Fibroblast of the conjunctiva (primary cell): ENCODE data around the gene VPS13D.

Experiments used
- DNase-seq: peaks from one replicate; pipeline ENCODE4 v3.0.0-alpha.2; 2010; ENCODE audit warnings: low read depth

The VPS13D gene

DNA sequence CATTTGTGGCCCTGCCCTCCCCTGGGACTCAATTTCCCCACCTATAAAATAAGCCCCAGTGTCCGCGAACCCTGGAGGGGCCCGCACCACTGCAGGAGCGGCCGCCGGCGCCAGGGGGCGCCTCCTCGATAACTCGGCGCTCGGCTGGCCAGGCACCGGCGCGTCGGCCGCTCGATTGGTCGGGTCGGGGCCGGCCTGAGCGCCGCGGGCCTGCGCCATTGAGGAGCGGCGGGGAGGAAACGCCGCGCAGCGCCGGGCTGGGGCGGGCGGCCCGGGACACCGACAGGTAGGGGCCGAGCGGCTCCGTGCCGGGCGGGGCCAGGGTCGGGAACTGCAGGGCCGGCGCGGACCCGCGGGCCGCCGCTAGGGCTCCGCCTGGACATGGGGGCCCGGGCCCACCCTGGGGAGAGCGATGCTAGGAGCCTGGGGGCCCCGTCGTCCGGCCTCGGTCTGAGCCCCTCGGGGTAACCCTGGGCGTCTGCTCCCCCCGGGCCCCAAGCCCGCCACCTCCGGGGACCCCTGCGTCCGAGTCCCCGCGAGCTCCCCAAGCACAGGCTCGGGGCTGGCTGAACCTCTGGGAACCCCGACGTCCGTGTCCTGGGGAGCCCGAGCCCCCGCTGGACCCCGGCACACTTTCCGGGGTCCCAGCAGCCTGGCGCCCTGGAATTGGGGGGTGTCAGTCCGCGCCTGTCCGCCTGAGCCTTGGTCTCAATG is at the start of gene VPS13D:
Gene VPS13D, plus strand, starts transcription at position 196 of the 714 bp plus-strand sequence. CDS start 4,237 bp downstream, outside the sequence.
- peak; percentile 35 for DNase-seq

DNA sequence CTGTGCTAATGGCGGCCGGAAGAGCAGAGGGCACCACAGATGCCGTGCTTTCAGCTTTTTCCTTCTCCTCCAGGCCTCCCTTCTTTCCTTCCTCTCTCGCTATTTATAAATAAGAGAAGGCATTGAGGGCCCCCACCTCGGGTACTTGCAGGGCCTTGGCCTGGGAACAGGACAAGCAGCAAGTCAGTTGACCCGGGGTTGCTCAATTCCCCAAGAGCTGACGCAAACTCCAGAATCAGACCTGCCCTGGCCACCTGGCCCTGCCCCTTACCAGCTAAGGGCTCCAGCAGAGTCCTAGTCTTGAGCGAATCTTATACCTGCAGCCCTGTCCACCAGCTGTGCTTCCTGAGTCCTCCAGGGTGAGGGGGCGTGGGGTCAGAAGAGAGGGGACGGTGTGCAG is 49.5 kb upstream of the VPS13D start:
- DNase-seq, result no peak

- no peak for DNase-seq
Observed at GRCh38 chr1:12180903-12181302, 48.9 kb upstream of the VPS13D start.

GRCh38 chr1:12181568-12181967 is 48.3 kb upstream of the VPS13D start:
- DNase-seq, result no peak

- no peak for DNase-seq
Observed at GRCh38 chr1:12182410-12182984, 47.3 kb upstream of the VPS13D start.

- no peak for DNase-seq
Observed at GRCh38 chr1:12183095-12183794, 46.6 kb upstream of the VPS13D start.

GRCh38 chr1:12184008-12184681 is 45.7 kb upstream of the VPS13D start:
- DNase-seq, result peak; percentile 77

DNA sequence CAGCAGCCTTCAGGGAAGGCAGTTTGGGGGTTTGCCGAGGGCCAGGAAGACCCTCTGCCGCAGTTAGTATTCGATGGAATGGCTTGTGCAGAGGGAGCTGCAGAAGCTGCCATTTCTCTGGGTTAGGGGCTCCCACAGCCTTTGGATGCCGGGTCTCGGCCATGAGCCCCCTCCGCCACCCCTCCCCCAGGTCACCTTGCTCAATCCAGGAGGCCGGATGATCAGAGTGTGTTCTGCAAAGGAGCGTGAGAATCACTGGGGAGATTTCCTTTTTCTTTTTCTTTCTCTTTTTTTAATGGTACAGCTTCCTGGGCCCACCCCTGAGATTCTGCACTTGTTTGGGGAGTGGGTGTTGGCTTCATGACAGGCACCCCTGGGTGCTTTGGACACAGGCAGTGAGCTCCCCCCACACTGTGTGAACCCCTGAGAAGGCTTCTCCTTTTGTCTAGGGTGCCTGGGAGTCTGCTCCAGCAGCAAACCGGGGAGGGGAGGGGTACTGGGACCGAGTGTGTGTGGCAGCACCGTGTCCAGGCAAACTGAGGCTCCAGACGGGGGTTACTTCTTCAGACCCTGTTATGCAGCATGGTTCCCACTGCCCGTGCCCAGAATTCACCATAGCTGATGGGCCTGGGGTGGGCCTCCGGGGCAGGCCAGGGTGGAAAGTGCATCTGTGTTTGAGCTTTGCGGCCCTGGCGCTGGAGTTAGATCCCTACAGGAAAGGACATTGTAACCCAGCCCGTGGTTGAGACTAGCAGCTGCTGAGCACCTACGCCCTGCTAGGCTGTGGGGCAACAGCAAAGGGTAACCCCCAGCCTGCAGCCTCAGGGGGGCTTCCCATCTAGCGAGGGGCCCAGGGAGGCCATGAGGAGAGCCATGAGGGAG is 44.6 kb upstream of the VPS13D start:
- no peak for DNase-seq

DNA sequence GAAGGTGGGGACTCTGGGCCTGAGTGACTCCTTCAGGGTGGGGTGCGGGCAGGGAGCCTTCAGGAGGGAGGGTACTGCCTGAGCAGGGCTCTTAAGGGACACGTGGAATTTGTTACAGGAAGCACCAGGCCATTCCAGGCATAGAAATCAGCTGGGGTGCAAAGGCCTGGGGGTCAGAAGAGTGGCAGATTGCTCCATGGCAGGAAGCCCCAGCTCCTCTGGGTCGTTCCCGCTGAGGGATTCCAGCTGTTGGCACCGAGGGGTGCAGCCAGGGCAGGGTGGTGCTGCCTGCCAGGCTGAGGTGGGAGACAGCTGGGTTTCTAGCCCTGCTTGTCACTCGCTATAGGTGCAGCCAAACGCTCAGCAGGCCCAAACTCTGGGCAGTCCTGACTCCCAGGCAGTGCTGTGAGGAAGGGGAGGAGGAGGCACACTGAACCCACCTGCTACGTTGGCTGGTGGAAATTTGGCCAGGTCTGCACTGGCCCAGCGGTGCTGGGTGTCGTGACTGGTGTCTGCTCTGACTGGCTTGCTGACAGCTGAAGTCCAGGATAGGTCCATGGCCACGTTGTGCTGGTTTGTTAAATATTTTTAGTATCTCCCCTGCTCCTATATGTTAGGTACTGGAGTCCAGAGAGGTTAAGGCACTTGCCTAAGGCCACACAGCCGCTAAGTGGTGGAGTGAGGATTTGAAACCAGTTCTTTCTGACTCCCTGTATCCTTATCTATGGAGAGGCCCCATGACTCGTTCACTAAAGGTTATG is 43.7 kb upstream of the VPS13D start:
- no peak for DNase-seq

GRCh38 chr1:12186679-12186985 is 43.2 kb upstream of the VPS13D start:
- no peak for DNase-seq

GRCh38 chr1:12188115-12188514 is 41.7 kb upstream of the VPS13D start:
- DNase-seq, result no peak

GRCh38 chr1:12188657-12189327 is 41.0 kb upstream of the VPS13D start:
- no peak for DNase-seq

- DNase-seq, result no peak
Observed at GRCh38 chr1:12189328-12189682, 40.5 kb upstream of the VPS13D start.

- DNase-seq, result no peak
Observed at GRCh38 chr1:12191242-12192032, 38.4 kb upstream of the VPS13D start.

GRCh38 chr1:12194666-12195216 is 35.1 kb upstream of the VPS13D start:
- DNase-seq, result no peak

- no peak for DNase-seq
Observed at GRCh38 chr1:12195416-12195815, 34.4 kb upstream of the VPS13D start.

DNA sequence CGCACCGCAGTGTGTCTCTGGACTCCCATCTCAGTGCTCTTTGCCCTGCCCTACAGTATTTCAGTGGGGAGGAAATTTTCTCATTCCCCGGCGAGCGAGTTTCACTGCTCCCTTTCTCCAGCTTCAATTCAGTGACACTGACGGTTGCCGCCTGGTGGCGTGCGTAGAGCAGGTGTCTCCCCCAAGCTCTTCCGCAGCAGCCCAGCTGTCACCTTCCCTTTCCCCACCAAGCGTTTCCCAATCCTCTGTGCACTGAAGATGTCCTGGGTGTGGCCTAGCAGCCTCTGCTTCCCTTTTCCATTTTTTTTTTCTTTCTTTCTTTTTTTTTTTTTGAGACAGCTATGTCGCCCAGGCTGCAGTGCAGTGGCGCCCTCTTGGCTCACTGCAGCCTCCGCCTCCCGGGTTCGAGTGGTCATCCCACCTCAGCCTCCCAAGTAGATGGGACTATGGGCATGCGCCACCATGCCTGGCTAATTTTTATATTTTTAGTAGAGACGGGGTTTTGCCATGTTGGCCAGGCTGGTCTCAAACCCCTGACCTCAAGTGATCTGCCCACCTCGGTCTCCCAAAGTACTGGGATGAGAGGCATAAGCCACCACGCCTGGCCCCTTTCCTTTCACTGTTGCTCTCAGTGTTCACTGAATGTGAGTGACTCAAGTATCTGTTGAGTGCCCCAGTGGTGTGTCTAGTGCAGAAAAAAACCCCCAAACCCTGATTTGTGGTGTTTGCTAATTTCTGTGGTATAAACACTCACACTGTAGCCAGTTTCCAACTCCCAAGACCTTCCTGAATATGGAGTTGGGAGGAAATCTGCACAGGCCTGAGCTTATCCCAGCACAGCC is 33.0 kb upstream of the VPS13D start:
- no peak for DNase-seq

DNA sequence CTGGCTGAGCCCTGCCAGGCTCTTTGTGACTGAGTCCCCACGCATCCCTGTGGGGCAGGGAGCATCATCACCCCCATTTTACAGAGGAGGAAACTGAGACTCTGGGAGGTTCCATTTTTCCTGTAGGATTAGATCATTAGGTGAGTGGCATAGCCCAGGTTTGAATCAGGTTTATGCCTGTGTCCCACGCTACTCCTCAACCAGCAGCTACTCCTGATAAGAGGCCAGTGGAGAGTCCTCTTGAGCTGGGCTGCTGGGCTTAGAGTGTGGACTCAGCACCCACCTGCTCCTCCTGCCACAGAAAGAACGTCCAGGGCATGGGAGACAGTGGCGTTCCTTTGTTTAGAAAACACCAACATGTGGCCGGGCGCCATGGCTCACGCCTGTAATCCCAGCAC is 32.3 kb upstream of the VPS13D start:
- no peak for DNase-seq

DNA sequence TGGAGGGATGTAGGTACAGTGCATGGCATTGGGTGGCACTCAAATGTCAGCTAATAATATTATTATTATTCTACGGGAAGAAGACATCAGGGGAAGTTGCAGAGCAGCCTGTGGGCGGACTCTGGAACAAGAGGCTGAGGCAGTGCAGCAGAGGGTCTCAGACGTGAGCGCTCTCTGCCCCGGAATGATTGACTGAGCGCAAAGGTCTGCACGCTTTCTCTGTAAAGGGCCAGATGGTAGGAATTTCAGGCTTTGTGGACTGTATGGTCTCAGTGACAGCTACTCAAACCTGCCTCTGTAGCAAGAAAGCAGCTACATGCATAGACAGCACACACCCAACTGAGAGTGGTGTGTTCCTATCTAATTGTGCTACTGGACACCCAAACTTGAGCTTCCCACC is 29.6 kb upstream of the VPS13D start:
- DNase-seq, result no peak
